Adipocyte (in vitro differentiated cells): ENCODE measurements around the gene CLK4.

Source experiments
- DNase-seq: peaks from one replicate; pipeline ENCODE4 v3.0.0-alpha.2; 2015; ENCODE audit warnings: low read depth
- H3K27me3 ChIP-seq: replicated peaks from 2 replicates; pipeline ENCODE4 v1.7.0; 2013; ENCODE audit warnings: mild to moderate bottlenecking, low read length, moderate library complexity; ENCODE audit not compliant: control insufficient read depth, insufficient read depth
- H3K36me3 ChIP-seq: 2 replicates; pipeline ENCODE4 v1.7.0; 2013; ENCODE audit warnings: low read length, mild to moderate bottlenecking, moderate library complexity; ENCODE audit not compliant: control insufficient read depth, insufficient read depth, severe bottlenecking
- H3K4me1 ChIP-seq: 2 replicates; pipeline ENCODE4 v1.7.0; 2013; ENCODE audit warnings: mild to moderate bottlenecking, low read length, moderate library complexity; ENCODE audit not compliant: control insufficient read depth, insufficient read depth
- H3K4me3 ChIP-seq: 2 replicates; pipeline ENCODE4 v1.7.0; 2013; ENCODE audit warnings: mild to moderate bottlenecking, low read length, moderate library complexity
- H3K9ac ChIP-seq: 2 replicates; pipeline ENCODE4 v1.7.0; 2013; ENCODE audit warnings: mild to moderate bottlenecking, low read length, moderate library complexity
- H3K9me3 ChIP-seq: 2 replicates; pipeline ENCODE4 v1.7.0; 2013; ENCODE audit warnings: mild to moderate bottlenecking, low read length, moderate library complexity; ENCODE audit not compliant: control insufficient read depth

The CLK4 gene

GRCh38 chr5:178632285-178632684, 5.4 kb upstream of the CLK4 start:
- Histone ChIP-seq H3K4me1 (no peaks in the 10 kb centered on the region), H3K9ac (no peak overlapping the region), H3K27me3 (no peaks in the 10 kb centered on the region), H3K36me3 (no peaks in the 10 kb centered on the region), H3K4me3 (no peak overlapping the region), H3K9me3 (no peaks in the 10 kb centered on the region)
- DNase-seq, result no peak

- H3K4me3 ChIP-seq, result no peak overlapping the region
- H3K4me1 ChIP-seq, result no peaks in the 10 kb centered on the region
- H3K9me3 ChIP-seq, result no peaks in the 10 kb centered on the region
- H3K27me3 ChIP-seq, result no peaks in the 10 kb centered on the region
- H3K9ac ChIP-seq, result no peak overlapping the region
- H3K36me3 ChIP-seq, result no peaks in the 10 kb centered on the region
- no peak for DNase-seq
These were observed 4.1 kb upstream of the CLK4 start for GRCh38 chr5:178630951-178631350.

- Histone ChIP-seq H3K4me3 (no peak overlapping the region), H3K9ac (no peak overlapping the region), H3K36me3 (no peaks in the 10 kb centered on the region), H3K9me3 (no peaks in the 10 kb centered on the region), H3K4me1 (no peaks in the 10 kb centered on the region), H3K27me3 (no peaks in the 10 kb centered on the region)
- DNase-seq, result no peak
These were observed 3.7 kb upstream of the CLK4 start for GRCh38 chr5:178630475-178630930.

- Histone ChIP-seq H3K9me3 (no peaks in the 10 kb centered on the region), H3K4me3 (peak overlapping the region; percentile 82), H3K36me3 (peaks cover 10% of the 10 kb centered on the region), H3K27me3 (no peaks in the 10 kb centered on the region), H3K4me1 (peaks cover 21% of the 10 kb centered on the region), H3K9ac (peak overlapping the region; percentile 75)
- no peak for DNase-seq
These were observed 379 bp upstream of the CLK4 start for GRCh38 chr5:178627259-178627598.

- peaks cover 25% of the 10 kb centered on the region for H3K4me1 ChIP-seq
- peaks cover 23% of the 10 kb centered on the region for H3K36me3 ChIP-seq
- no peaks in the 10 kb centered on the region for H3K9me3 ChIP-seq
- H3K27me3 ChIP-seq, result no peaks in the 10 kb centered on the region
- DNase-seq, result peak; percentile 71
- peak overlapping the region; percentile 99 for H3K4me3 ChIP-seq
- peak overlapping the region; percentile 100 for H3K9ac ChIP-seq
These were observed 969 bp downstream of the CLK4 start for GRCh38 chr5:178625679-178626483.

- Histone ChIP-seq H3K9ac (peak overlapping the region; percentile 100), H3K4me3 (peak overlapping the region; percentile 99), H3K4me1 (peaks cover 33% of the 10 kb centered on the region), H3K9me3 (no peaks in the 10 kb centered on the region), H3K36me3 (peaks cover 33% of the 10 kb centered on the region), H3K27me3 (no peaks in the 10 kb centered on the region)
- DNase-seq, result peak; percentile 44
These were observed 2.0 kb downstream of the CLK4 start for GRCh38 chr5:178624631-178625546.

GRCh38 chr5:178622679-178623247, 4.1 kb downstream of the CLK4 start:
- H3K4me3 ChIP-seq, result peak overlapping the region; percentile 4

GRCh38 chr5:178619390-178619789, 7.5 kb downstream of the CLK4 start:
- Histone ChIP-seq H3K27me3 (no peaks in the 10 kb centered on the region), H3K4me3 (no peak overlapping the region), H3K9ac (no peak overlapping the region), H3K9me3 (no peaks in the 10 kb centered on the region), H3K4me1 (peaks cover 36% of the 10 kb centered on the region), H3K36me3 (peaks cover 88% of the 10 kb centered on the region)
- DNase-seq, result no peak

More at GRCh38 chr5:178622679-178623247, 4.1 kb downstream of the CLK4 start:
- peaks cover 37% of the 10 kb centered on the region for H3K4me1 ChIP-seq
- no peak overlapping the region for H3K9ac ChIP-seq
- no peaks in the 10 kb centered on the region for H3K9me3 ChIP-seq
- DNase-seq, result no peak
- no peaks in the 10 kb centered on the region for H3K27me3 ChIP-seq
- peaks cover 54% of the 10 kb centered on the region for H3K36me3 ChIP-seq

GRCh38 chr5:178612299-178612698, 14.6 kb downstream of the CLK4 start:
- H3K4me3 ChIP-seq, result no peak overlapping the region
- DNase-seq, result no peak
- H3K9ac ChIP-seq, result no peak overlapping the region
- no peaks in the 10 kb centered on the region for H3K27me3 ChIP-seq
- H3K36me3 ChIP-seq, result peaks cover 95% of the 10 kb centered on the region
- no peaks in the 10 kb centered on the region for H3K9me3 ChIP-seq
- H3K4me1 ChIP-seq, result no peaks in the 10 kb centered on the region

- H3K4me3 ChIP-seq, result no peak overlapping the region
- H3K27me3 ChIP-seq, result no peaks in the 10 kb centered on the region
- peaks cover 27% of the 10 kb centered on the region for H3K4me1 ChIP-seq
- DNase-seq, result peak; percentile 13
- peaks cover 92% of the 10 kb centered on the region for H3K36me3 ChIP-seq
- peak overlapping the region; percentile 2 for H3K9ac ChIP-seq
- no peaks in the 10 kb centered on the region for H3K9me3 ChIP-seq
These were observed 20.6 kb downstream of the CLK4 start for GRCh38 chr5:178606269-178606668.

- H3K9ac ChIP-seq, result peak overlapping the region; percentile 12
- no peak for DNase-seq
These were observed 21.1 kb downstream of the CLK4 start for GRCh38 chr5:178605788-178606187.

More at GRCh38 chr5:178605788-178606187, 21.1 kb downstream of the CLK4 start:
- Histone ChIP-seq H3K27me3 (no peaks in the 10 kb centered on the region), H3K4me1 (peaks cover 27% of the 10 kb centered on the region), H3K9me3 (no peaks in the 10 kb centered on the region), H3K4me3 (no peak overlapping the region), H3K36me3 (peaks cover 92% of the 10 kb centered on the region)
